IMR-90 (cell line): ENCODE measurements around the gene ZNF641. TPM values are rescaled to one million over a fixed set of nuclear protein-coding genes. Genes with fewer than 3 reads are reported as not detected.

ENCODE experiments used
- ATAC-seq: fragments of 200-7000 bp; cut with Tn5 transposase; 2 replicates; pipeline ENCODE4 v1.9.1; 2020; ENCODE audit warnings: low read depth, mild to moderate bottlenecking, moderate library complexity
- BruUV-seq: library from RNA; stranded (reverse); fragments of 400-500 nt; replicated peaks from 2 replicates; lab custom pipeline; 2021; lab: Mats Ljungman, UMichigan
- CTCF ChIA-PET: fragments of 300-600 bp; formaldehyde crosslinking; extraction: SDS; loops from one replicate; lab custom pipeline; 2021; ENCODE audit warnings: antibody characterized with exemption; lab: Yijun Ruan, JAX
- POLR2A ChIA-PET: fragments of 300-600 bp; sonication (Branson Sonifier 250); formaldehyde crosslinking; loops from one replicate; lab custom pipeline; 2022; ENCODE audit warnings: antibody characterized with exemption; ENCODE audit not compliant: unreplicated experiment; lab: Charles Lee
- DNase-seq: peaks from one replicate; pipeline ENCODE4 v3.0.0; 2013
- H2AFZ ChIP-seq: replicated peaks from 2 replicates; pipeline ENCODE3; 2013; ENCODE audit warnings: low read length, mild to moderate bottlenecking; ENCODE audit not compliant: poor library complexity
- H2AK5ac ChIP-seq: 2 replicates; pipeline ENCODE4 v1.6.1; 2013; ENCODE audit warnings: low read depth, low read length, inconsistent platforms
- H2AK9ac ChIP-seq: replicated peaks from 2 replicates; pipeline ENCODE3; 2013; ENCODE audit warnings: mild to moderate bottlenecking, low read depth, low read length, moderate library complexity; ENCODE audit not compliant: poor library complexity
- H2BK120ac ChIP-seq: 2 replicates; pipeline ENCODE4 v1.6.1; 2013; ENCODE audit warnings: low read depth, low read length, inconsistent platforms
- H2BK15ac ChIP-seq: 3 replicates; pipeline ENCODE4 v1.6.1; 2013; ENCODE audit warnings: low read depth, low read length, inconsistent platforms
- H2BK20ac ChIP-seq: 2 replicates; pipeline ENCODE4 v1.6.1; 2013; ENCODE audit warnings: low read depth, mild to moderate bottlenecking, inconsistent platforms, low read length, moderate library complexity
- H2BK5ac ChIP-seq: 2 replicates; pipeline ENCODE4 v1.6.1; 2013; ENCODE audit warnings: mild to moderate bottlenecking, low read depth, low read length, inconsistent platforms; ENCODE audit not compliant: poor library complexity, severe bottlenecking
- H3K14ac ChIP-seq: replicated peaks from 2 replicates; pipeline ENCODE4 v1.6.1; 2013; ENCODE audit warnings: low read depth, low read length, inconsistent platforms
- H3K18ac ChIP-seq: 2 replicates; pipeline ENCODE4 v1.6.1; 2013; ENCODE audit warnings: low read depth, low read length, control low read depth
- H3K23ac ChIP-seq: 2 replicates; pipeline ENCODE4 v1.6.1; 2013; ENCODE audit warnings: low read depth, low read length, inconsistent platforms
- H3K27ac ChIP-seq: 2 replicates; pipeline ENCODE4 v1.5.1; 2013; ENCODE audit warnings: mild to moderate bottlenecking, control low read depth, low read length; ENCODE audit not compliant: insufficient read depth
- H3K27me3 ChIP-seq: 2 replicates; pipeline ENCODE4 v1.6.1; 2013; ENCODE audit warnings: low read length; ENCODE audit not compliant: control insufficient read depth, insufficient read depth
- H3K36me3 ChIP-seq: 2 replicates; pipeline ENCODE4 v1.6.1; 2013; ENCODE audit warnings: low read length, mixed read lengths; ENCODE audit not compliant: control insufficient read depth, insufficient read depth
- H3K4ac ChIP-seq: 2 replicates; pipeline ENCODE4 v1.6.1; 2013; ENCODE audit warnings: low read depth, low read length, inconsistent platforms
- H3K4me1 ChIP-seq: 2 replicates; pipeline ENCODE4 v1.6.1; 2013; ENCODE audit warnings: low read length, mixed read lengths; ENCODE audit not compliant: control insufficient read depth, insufficient read depth
- H3K4me2 ChIP-seq: 2 replicates; pipeline ENCODE4 v1.6.1; 2013; ENCODE audit warnings: low read depth, mild to moderate bottlenecking, control low read depth, low read length, moderate library complexity
- H3K4me3 ChIP-seq: 2 replicates; pipeline ENCODE4 v1.5.1; 2013; ENCODE audit warnings: low read depth, mild to moderate bottlenecking, control low read depth, low read length, moderate library complexity; ENCODE audit not compliant: insufficient read depth
- H3K56ac ChIP-seq: 2 replicates; pipeline ENCODE4 v1.6.1; 2013; ENCODE audit warnings: low read length, inconsistent platforms; ENCODE audit not compliant: insufficient read depth; ENCODE audit errors: extremely low read depth
- H3K79me1 ChIP-seq, 2 experiments: 2 replicates each; pipeline ENCODE4 v1.6.1; 2013; ENCODE audit warnings: low read length in 2 of 2, inconsistent platforms in 1 of 2, low read depth in 1 of 2
- H3K9ac ChIP-seq: 2 replicates; pipeline ENCODE4 v1.6.1; 2013; ENCODE audit warnings: low read depth, low read length, control low read depth
- H3K9me1 ChIP-seq: 2 replicates; pipeline ENCODE4 v1.6.1; 2013; ENCODE audit warnings: low read length, inconsistent platforms; ENCODE audit not compliant: insufficient read depth
- H3K9me3 ChIP-seq: 2 replicates; pipeline ENCODE4 v1.6.1; 2013; ENCODE audit warnings: low read length; ENCODE audit not compliant: control insufficient read depth, insufficient read depth
- H4K20me1 ChIP-seq: 2 replicates; pipeline ENCODE4 v1.6.1; 2013; ENCODE audit warnings: low read length, inconsistent platforms; ENCODE audit not compliant: insufficient read depth
- H4K5ac ChIP-seq: 2 replicates; pipeline ENCODE4 v1.6.1; 2013; ENCODE audit warnings: mild to moderate bottlenecking, low read depth, low read length, control low read depth
- H4K8ac ChIP-seq, 2 experiments: 2 replicates each; pipeline ENCODE4 v1.6.1; 2013; ENCODE audit warnings: low read depth in 2 of 2, low read length in 2 of 2, control low read depth in 1 of 2, inconsistent platforms in 1 of 2
- H4K91ac ChIP-seq: 2 replicates; pipeline ENCODE4 v1.6.1; 2013; ENCODE audit warnings: low read depth, low read length, inconsistent platforms; ENCODE audit not compliant: insufficient read depth
- BHLHE40 ChIP-seq: fragments of 150-350 bp; IDR thresholded peaks from 2 replicates; pipeline ENCODE4 v1.6.1; 2016; ENCODE audit warnings: mild to moderate bottlenecking, low read depth, low read length
- CEBPB ChIP-seq: IDR thresholded peaks from 2 replicates; pipeline ENCODE4 v1.6.1; 2012; ENCODE audit warnings: low read depth, low read length, improper control_type of control experiment
- CHD1 ChIP-seq: IDR thresholded peaks from 2 replicates; pipeline ENCODE4 v1.6.1; 2012; ENCODE audit warnings: low read depth, low read length, improper control_type of control experiment
- ELK1 ChIP-seq: fragments of 150-350 bp; IDR thresholded peaks from 2 replicates; pipeline ENCODE4 v1.6.1; 2016; ENCODE audit warnings: low read depth, mild to moderate bottlenecking, low read length, moderate library complexity, borderline replicate concordance
- FOS ChIP-seq: fragments of 150-350 bp; IDR thresholded peaks from 2 replicates; pipeline ENCODE4 v1.6.1; 2016; ENCODE audit warnings: low read depth, low read length
- MAFK ChIP-seq: IDR thresholded peaks from 2 replicates; pipeline ENCODE4 v1.6.1; 2012; ENCODE audit warnings: low read depth, low read length, improper control_type of control experiment
- MXI1 ChIP-seq: IDR thresholded peaks from 2 replicates; pipeline ENCODE4 v1.6.1; 2012; ENCODE audit warnings: low read depth, mild to moderate bottlenecking, low read length, moderate library complexity, borderline replicate concordance
- NFE2L2 ChIP-seq: fragments of 150-350 bp; IDR thresholded peaks from 2 replicates; pipeline ENCODE4 v1.6.1; 2016; ENCODE audit warnings: low read depth, mild to moderate bottlenecking, low read length
- POLR2A ChIP-seq: IDR thresholded peaks from 2 replicates; pipeline ENCODE4 v1.6.1; 2012; ENCODE audit warnings: mild to moderate bottlenecking, low read depth, low read length
- RAD21 ChIP-seq: IDR thresholded peaks from 2 replicates; pipeline ENCODE4 v1.6.1; 2012; ENCODE audit warnings: low read length, improper control_type of control experiment
- RCOR1 ChIP-seq: IDR thresholded peaks from 2 replicates; pipeline ENCODE4 v1.6.1; 2012; ENCODE audit warnings: mild to moderate bottlenecking, low read length, improper control_type of control experiment; ENCODE audit not compliant: insufficient replicate concordance
- SMC3 ChIP-seq: fragments of 150-350 bp; IDR thresholded peaks from 2 replicates; pipeline ENCODE4 v1.6.1; 2016; ENCODE audit warnings: low read depth, mild to moderate bottlenecking, antibody characterized with exemption, low read length, moderate library complexity
- WGBS, 2 experiments: methylation state at CpG; one replicate each; pipeline versions ENCODE4 v1.1.5 to v1.1.7; 2013; ENCODE audit warnings: missing lambda C conversion rate in 2 of 2; ENCODE audit not compliant: insufficient read length in 1 of 2; ENCODE audit errors: extremely low coverage in 2 of 2; 5-methylcytosine and 5-hydroxymethylcytosine counted together
- dilution Hi-C: fragments of 300-500 bp; cut with HindIII; formaldehyde crosslinking; loops from one replicate; pipeline ENCODE4 v1.14.3; 2018; ENCODE audit warnings: low sequenced_read_pairs; ENCODE audit not compliant: unreplicated experiment
- in situ Hi-C: fragments of 300-500 bp; cut with MboI; formaldehyde crosslinking; loops from 3 replicates; pipeline ENCODE4 v1.14.3; 2019; ENCODE audit warnings: low sequenced_read_pairs, inconsistent platforms, mixed read lengths
- intact Hi-C: fragments of 100-400 bp; cut with micrococcal nuclease; formaldehyde crosslinking; loops from 2 replicates; pipeline ENCODE4 v1.10.0; 2022
- polyA plus RNA-seq, 3 experiments: library from polyadenylated mRNA; depleted of rRNA; stranded (reverse); fragments of >200 nt; gene quantifications; 2 replicates each; pipeline ENCODE4 v1.2.3, GENCODE V29; 2012; ENCODE audit warnings: low replicate concordance in 1 of 3
- total RNA-seq: library from RNA; depleted of rRNA; stranded (reverse); fragments of >200 nt; gene quantifications from 2 replicates; pipeline ENCODE4 v1.2.3, GENCODE V29; 2012

Gene ZNF641
- total and polyA plus RNA-seq, 2 of the 4 experiments (the other 2 are of a cell fraction): 2.5 to 5.2 TPM

GRCh38 chr12:48361664-48362339, 11.1 kb upstream of the ZNF641 start:
- intact Hi-C loops: no loop called here
- Histone ChIP-seq H2BK120ac (no peak overlapping the region), H3K56ac (no peak overlapping the region), H4K8ac (no peak overlapping the region), H3K9me1 (no peaks in the 10 kb centered on the region), H2BK5ac (no peak overlapping the region), H3K18ac (no peak overlapping the region), H2BK15ac (no peak overlapping the region), H4K5ac (no peak overlapping the region), H2AFZ (no peak overlapping the region), H3K14ac (no peak overlapping the region), H3K36me3 (no peaks in the 10 kb centered on the region), H2AK9ac (no peak overlapping the region), H3K9ac (no peak overlapping the region), H3K27ac (no peak overlapping the region), H3K27me3 (peaks cover 3% of the 10 kb centered on the region), H2BK20ac (no peak overlapping the region), H3K4me3 (no peak overlapping the region), H4K91ac (no peak overlapping the region), H3K4me1 (no peaks in the 10 kb centered on the region), H3K23ac (no peak overlapping the region), H3K4ac (no peak overlapping the region), H3K4me2 (no peak overlapping the region), H3K79me1 (no peaks in the 10 kb centered on the region), H3K9me3 (no peaks in the 10 kb centered on the region), H4K20me1 (no peaks in the 10 kb centered on the region), H2AK5ac (no peak overlapping the region)
- no TSS peak for BruUV-seq
- DNase-seq (no peak), ATAC-seq (no peak)
- ChIA-PET CTCF (no interaction called here), POLR2A (no interaction called here)
- no peak for TF ChIP-seq FOS
- no peak for TF ChIP-seq RAD21
- TF ChIP-seq ELK1: no peak
- TF ChIP-seq POLR2A: no peak
- no peak for TF ChIP-seq BHLHE40
- no peak for TF ChIP-seq CEBPB
- TF ChIP-seq MAFK: no peak
- no peak for TF ChIP-seq CHD1
- no peak for TF ChIP-seq NFE2L2
- no peak for TF ChIP-seq MXI1
- TF ChIP-seq SMC3: no peak
- no peak for TF ChIP-seq RCOR1
- in situ Hi-C loops: no loop called here
- WGBS, 2 experiments: no CpG with 5 or more reads among the region's 2 CpGs
- dilution Hi-C loops: no loop called here
